ENCODE results near the gene MAP3K7.

GRCh38 chr6:90492369-90492768 is 94.5 kb downstream of the MAP3K7 start:
- TF ChIP-seq CTCF (IDR thresholded peaks at IDR 0.05) (no peak), POLR2AphosphoS5 (IDR thresholded peaks at IDR 0.05) (no peak)

Data from upper lobe of left lung (tissue), 4 donors.